PFSK-1 (cell line): ENCODE results near the gene CAPN1.

ENCODE experiments used
- POLR2AphosphoS5 ChIP-seq: IDR thresholded peaks from 2 replicates; pipeline ENCODE4 v1.6.1; 2012; ENCODE audit warnings: low read depth, mild to moderate bottlenecking, control low read depth, low read length, moderate library complexity
- REST ChIP-seq, 2 experiments: IDR thresholded peaks; 2 replicates each; pipeline versions ENCODE4 v1.6.1 to v1.8.0; 2011 to 2012; ENCODE audit warnings: low read depth in 2 of 2, low read length in 2 of 2, control low read depth in 1 of 2, inconsistent platforms in 1 of 2, mild to moderate bottlenecking in 1 of 2, moderate library complexity in 1 of 2; ENCODE audit not compliant: insufficient read depth in 1 of 2
- SIN3A ChIP-seq: IDR thresholded peaks from 2 replicates; pipeline ENCODE4 v1.6.1; 2012; ENCODE audit warnings: mild to moderate bottlenecking, low read length, moderate library complexity, borderline replicate concordance; ENCODE audit not compliant: insufficient read depth
- TAF1 ChIP-seq: IDR thresholded peaks from 2 replicates; pipeline ENCODE4 v1.6.1; 2012; ENCODE audit warnings: low read length, control low read depth, borderline replicate concordance; ENCODE audit not compliant: insufficient read depth

GRCh38 chr11:65170058-65170534, 11.6 kb upstream of the CAPN1 start, which contains the start of gene SPDYC:
- TF ChIP-seq SIN3A (no peak), TAF1 (no peak), POLR2AphosphoS5 (no peak), REST (IDR thresholded peaks at IDR 0.05; ENCODE audit: insufficient read depth in 1 of 2, low read depth in 2 of 2, low read length in 2 of 2) (no peak)
